ENCODE data around the gene MARCHF11.

Gene MARCHF11

DNA sequence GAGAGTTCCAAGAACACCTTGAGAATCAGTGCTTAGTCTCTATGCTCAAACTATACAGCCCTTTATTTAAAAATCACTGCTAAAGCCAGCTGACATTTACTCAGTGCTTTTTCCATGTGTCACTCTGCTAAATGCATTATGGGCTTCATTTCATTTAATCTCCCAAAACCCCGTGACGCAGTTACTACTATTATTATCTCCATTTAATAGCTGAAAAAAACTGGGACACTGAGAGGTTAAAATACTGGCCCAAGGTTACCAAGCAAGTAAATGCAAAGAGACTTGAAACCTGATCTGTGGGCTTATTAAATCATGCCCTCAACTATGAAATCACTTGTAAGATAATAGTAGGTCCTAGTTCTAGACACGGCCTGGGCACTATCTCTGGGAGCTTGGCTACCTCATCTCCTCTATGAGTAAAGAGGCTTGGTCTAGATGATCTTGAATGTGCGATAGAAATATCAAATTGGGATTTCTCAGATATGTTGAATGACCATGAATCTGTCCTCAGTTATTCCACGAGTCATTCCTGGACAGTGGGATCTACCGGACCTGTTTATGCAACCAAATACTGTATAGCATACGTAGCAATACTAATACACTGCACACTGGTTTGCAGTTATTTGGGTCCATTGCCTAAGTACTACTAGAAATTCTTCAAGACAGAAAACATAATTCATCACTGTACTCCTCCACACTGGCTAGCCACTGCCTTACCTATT lies 32.3 kb downstream of the MARCHF11 start:
- no peak for DNase-seq (ENCODE audit: low read depth)
- TF ChIP-seq, protein P1, sequence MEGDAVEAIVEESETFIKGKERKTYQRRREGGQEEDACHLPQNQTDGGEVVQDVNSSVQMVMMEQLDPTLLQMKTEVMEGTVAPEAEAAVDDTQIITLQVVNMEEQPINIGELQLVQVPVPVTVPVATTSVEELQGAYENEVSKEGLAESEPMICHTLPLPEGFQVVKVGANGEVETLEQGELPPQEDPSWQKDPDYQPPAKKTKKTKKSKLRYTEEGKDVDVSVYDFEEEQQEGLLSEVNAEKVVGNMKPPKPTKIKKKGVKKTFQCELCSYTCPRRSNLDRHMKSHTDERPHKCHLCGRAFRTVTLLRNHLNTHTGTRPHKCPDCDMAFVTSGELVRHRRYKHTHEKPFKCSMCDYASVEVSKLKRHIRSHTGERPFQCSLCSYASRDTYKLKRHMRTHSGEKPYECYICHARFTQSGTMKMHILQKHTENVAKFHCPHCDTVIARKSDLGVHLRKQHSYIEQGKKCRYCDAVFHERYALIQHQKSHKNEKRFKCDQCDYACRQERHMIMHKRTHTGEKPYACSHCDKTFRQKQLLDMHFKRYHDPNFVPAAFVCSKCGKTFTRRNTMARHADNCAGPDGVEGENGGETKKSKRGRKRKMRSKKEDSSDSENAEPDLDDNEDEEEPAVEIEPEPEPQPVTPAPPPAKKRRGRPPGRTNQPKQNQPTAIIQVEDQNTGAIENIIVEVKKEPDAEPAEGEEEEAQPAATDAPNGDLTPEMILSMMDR (IDR thresholded peaks at IDR 0.05; ENCODE audit: control insufficient read depth, extremely low read depth, insufficient read depth), result no peak
- no peak overlapping the region for H3K4me3 ChIP-seq (ENCODE audit: low read depth, low read length)

- no peak overlapping the region for H3K4me3 ChIP-seq (ENCODE audit: low read depth, low read length)
- no peak for DNase-seq (ENCODE audit: low read depth)
- TF ChIP-seq, protein P1 (IDR thresholded peaks at IDR 0.05; ENCODE audit: control insufficient read depth, extremely low read depth, insufficient read depth), result no peak
These were observed 35.2 kb downstream of the MARCHF11 start for GRCh38 chr5:16144416-16144815.

GRCh38 chr5:16143361-16144049 lies 36.1 kb downstream of the MARCHF11 start:
- TF ChIP-seq, protein P1 (IDR thresholded peaks at IDR 0.05; ENCODE audit: control insufficient read depth, extremely low read depth, insufficient read depth), result no peak
- H3K4me3 ChIP-seq (ENCODE audit: low read depth, low read length), result no peak overlapping the region
- DNase-seq (ENCODE audit: low read depth), result no peak

DNA sequence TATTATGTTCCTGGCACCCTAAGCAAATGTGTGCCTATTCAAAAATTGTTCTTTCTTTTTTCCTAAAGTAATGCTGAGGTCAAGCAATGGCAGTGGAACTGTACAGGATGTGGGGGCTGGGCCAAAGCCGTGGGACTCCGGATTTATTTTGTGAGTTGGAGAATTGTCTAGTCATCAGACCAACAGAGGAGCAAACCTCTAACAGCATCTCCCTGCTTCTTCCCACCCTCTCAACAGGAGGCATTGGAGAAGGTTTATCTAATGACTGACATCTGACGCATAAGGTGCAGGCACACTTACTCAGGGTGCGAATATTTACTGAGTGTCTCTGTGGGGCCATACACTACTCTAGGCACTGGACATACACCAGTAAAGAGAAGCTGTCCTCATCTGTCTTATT lies 38.6 kb downstream of the MARCHF11 start:
- H3K4me3 ChIP-seq (ENCODE audit: low read depth, low read length), result no peak overlapping the region
- TF ChIP-seq, protein P1 (IDR thresholded peaks at IDR 0.05; ENCODE audit: control insufficient read depth, extremely low read depth, insufficient read depth), result no peak
- DNase-seq (ENCODE audit: low read depth), result no peak

GRCh38 chr5:16140417-16140816 lies 39.2 kb downstream of the MARCHF11 start:
- no peak for DNase-seq (ENCODE audit: low read depth)
- H3K4me3 ChIP-seq (ENCODE audit: low read depth, low read length), result no peak overlapping the region
- TF ChIP-seq, protein P1 (IDR thresholded peaks at IDR 0.05; ENCODE audit: control insufficient read depth, extremely low read depth, insufficient read depth), result no peak

- TF ChIP-seq, protein P1 (IDR thresholded peaks at IDR 0.05; ENCODE audit: control insufficient read depth, extremely low read depth, insufficient read depth), result no peak
- no peak for DNase-seq (ENCODE audit: low read depth)
- no peak overlapping the region for H3K4me3 ChIP-seq (ENCODE audit: low read depth, low read length)
These were observed 42.4 kb downstream of the MARCHF11 start for GRCh38 chr5:16137177-16137576.
